ENCODE measurements around the gene CD99L2.

- TF ChIP-seq CTCF (conservative IDR thresholded peaks at IDR 0.05; ENCODE audit: low read depth, low read length) = no peak
- no peak for TF ChIP-seq EZH2 (IDR thresholded peaks at IDR 0.05; ENCODE audit: borderline replicate concordance, low read depth, low read length, poor library complexity, severe bottlenecking)
These were observed 145.1 kb downstream of the CD99L2 start for GRCh38 chrX:150753357-150753756.

All from A673 (cell line).